ENCODE results near the gene SHISA5.

GRCh38 chr3:48418140-48418539 lies 85.8 kb downstream of the SHISA5 start:
- no peak for TF ChIP-seq CTCF (conservative IDR thresholded peaks at IDR 0.05; ENCODE audit: low read depth, low read length)
- no peak for TF ChIP-seq EZH2 (IDR thresholded peaks at IDR 0.05; ENCODE audit: low read length, unreplicated experiment)

Measured in PC-3 (cell line).